ENCODE data around the gene NPEPL1. TPM values are rescaled to one million over a fixed set of nuclear protein-coding genes. Genes with fewer than 3 reads are reported as not detected.

The NPEPL1 gene
- total RNA-seq, 1 experiment from 2014 or later, result 71.6 TPM

- DNase-seq (ENCODE audit: low read depth), result no peak
- in situ Hi-C loops (cut with HindIII; ENCODE audit: low pct_unique_long_range_greater_than_20kb, low sequenced_read_pairs), result no loop called here
Observed at GRCh38 chr20:58673119-58673518, 19.5 kb upstream of the NPEPL1 start.

DNA sequence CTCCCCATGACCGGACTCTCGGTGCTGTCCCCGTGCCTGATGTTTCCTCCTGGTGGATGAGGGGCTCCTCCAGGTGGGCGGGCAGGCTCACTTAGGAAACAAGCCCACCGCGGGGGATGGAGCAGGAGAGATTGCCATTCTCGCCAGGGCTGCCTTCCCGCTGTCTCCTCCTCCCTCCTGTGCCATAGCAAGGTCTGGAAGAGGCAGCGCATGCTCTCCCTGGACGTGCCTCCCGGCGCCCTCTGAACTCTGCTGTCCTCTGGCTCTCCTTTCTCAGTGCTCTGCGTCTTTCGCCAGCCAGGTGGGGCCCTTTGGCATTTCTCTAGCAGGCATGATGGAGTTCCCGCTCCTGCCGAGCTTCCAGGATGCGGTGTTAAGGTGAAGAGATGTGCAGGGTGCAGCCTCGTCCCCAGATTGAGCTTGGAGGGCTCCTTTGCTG lies 17.4 kb upstream of the NPEPL1 start:
- no peak for DNase-seq (ENCODE audit: low read depth)
- in situ Hi-C loops (cut with HindIII; ENCODE audit: low pct_unique_long_range_greater_than_20kb, low sequenced_read_pairs), result no loop called here

GRCh38 chr20:58675641-58676040 lies 17.0 kb upstream of the NPEPL1 start:
- in situ Hi-C loops (cut with HindIII; ENCODE audit: low pct_unique_long_range_greater_than_20kb, low sequenced_read_pairs), result no loop called here
- no peak for DNase-seq (ENCODE audit: low read depth)

DNA sequence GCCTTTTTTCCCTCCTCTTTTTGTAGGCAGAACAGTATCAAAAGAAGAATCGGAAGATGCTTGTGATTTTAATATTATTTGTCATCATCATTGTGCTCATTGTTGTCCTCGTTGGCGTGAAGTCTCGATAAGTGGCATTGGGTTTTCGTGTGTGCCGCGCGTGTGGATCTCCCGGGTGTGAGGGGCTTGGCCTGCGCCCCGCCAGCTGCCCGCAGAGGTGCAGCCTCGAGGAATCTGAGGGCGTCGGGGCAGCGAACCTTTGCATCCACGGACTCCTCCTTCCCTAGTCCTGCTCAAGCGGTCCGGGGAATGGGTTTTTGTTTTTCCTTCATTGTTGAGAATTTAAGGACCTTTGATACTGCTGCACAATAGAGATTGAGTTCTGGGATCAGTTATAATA lies 16.4 kb upstream of the NPEPL1 start:
- in situ Hi-C loops (cut with HindIII; ENCODE audit: low pct_unique_long_range_greater_than_20kb, low sequenced_read_pairs), result no loop called here
- DNase-seq (ENCODE audit: low read depth), result no peak

DNA sequence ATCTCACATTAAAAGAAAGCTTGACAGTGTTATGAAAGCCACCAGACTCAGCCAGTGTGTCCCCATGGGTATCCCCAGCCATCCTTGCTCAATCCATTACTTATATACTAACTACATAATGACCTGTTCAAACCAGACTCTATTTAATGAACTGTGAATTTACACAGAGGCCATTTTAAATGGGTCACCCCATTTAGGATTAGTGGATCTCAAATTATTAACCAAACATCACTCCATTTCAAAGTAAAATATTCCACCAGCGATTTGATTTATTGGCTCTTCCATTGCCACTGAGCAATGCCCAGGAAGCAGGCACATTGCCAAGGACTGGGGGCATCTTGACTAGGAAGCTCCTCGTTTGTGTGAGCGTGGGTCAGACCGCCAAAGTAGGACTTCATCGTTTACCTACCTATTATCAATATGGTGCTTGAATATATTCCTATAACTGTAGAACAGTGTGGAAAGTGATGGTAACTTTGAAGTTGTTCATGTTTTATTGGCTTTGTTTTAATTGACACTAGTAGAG lies 15.5 kb upstream of the NPEPL1 start:
- DNase-seq (ENCODE audit: low read depth), result peak; percentile 30
- in situ Hi-C loops (cut with HindIII; ENCODE audit: low pct_unique_long_range_greater_than_20kb, low sequenced_read_pairs), result no loop called here

DNA sequence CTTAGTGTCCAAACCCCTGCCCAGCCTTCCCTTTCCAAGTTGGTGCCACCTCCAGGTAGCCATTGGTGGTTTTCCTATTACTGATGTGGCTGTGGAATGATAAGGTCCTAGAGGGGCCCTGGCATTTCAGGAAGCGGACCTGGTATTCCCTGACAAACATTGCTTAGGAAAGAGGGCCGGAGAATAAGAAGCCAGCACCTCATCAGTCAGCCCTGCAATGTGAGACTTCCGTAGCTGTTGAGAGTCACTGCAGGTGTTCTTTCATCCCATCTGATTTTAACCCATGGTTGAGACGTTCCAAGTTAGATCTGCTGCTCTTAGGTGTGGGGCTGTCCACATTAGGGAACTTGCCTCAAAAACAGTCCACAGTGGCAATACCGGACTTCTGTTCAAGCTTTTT lies 14.8 kb upstream of the NPEPL1 start:
- in situ Hi-C loops (cut with HindIII; ENCODE audit: low pct_unique_long_range_greater_than_20kb, low sequenced_read_pairs), result no loop called here
- DNase-seq (ENCODE audit: low read depth), result no peak

DNA sequence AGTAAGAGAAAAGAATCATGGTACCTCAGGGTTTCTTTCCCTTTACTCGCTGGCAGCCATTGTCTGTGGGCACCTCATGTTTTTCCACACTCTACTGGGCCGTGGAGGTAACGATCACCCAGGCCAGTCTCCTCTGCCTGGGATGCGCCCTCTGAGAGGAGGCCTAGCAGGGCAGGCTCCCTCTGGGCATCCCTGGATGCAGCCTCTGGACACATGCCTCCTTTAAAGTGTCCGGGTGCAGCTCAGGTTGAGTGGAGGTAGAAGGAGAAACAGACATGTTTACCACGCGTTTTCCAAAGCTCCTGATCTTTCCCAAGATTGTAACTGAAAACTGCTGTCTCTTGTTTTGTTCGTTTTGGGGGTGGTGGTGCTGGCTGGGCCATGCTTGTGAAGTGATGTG lies 13.8 kb upstream of the NPEPL1 start:
- in situ Hi-C loops (cut with HindIII; ENCODE audit: low pct_unique_long_range_greater_than_20kb, low sequenced_read_pairs), result no loop called here
- no peak for DNase-seq (ENCODE audit: low read depth)

GRCh38 chr20:58682656-58683531 lies 9.7 kb upstream of the NPEPL1 start:
- in situ Hi-C loops (cut with HindIII; ENCODE audit: low pct_unique_long_range_greater_than_20kb, low sequenced_read_pairs), result no loop called here
- no peak for DNase-seq (ENCODE audit: low read depth)

GRCh38 chr20:58684291-58684690 lies 8.3 kb upstream of the NPEPL1 start:
- in situ Hi-C loops (cut with HindIII; ENCODE audit: low pct_unique_long_range_greater_than_20kb, low sequenced_read_pairs), result no loop called here
- no peak for DNase-seq (ENCODE audit: low read depth)

DNA sequence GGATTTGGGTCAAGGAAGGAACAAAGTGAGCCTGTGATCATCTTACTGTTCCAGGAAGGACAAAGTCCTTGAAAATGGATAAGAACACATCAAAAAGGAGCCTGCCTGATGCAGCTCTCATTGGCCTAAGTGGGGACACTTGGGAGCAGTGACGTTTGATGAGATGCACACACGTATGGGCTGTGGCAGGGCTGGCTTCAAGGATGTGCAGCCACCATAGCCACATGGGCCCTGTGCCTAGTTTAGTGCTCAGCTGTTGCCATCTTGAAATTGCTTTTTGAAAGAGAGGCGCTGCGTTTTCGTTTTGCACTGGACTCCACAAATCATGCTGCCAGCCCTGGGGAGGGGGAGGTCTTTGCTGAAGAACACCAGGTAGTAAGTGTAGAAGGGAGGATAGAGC lies 6.6 kb upstream of the NPEPL1 start:
- in situ Hi-C loops (cut with HindIII; ENCODE audit: low pct_unique_long_range_greater_than_20kb, low sequenced_read_pairs), result no loop called here

DNA sequence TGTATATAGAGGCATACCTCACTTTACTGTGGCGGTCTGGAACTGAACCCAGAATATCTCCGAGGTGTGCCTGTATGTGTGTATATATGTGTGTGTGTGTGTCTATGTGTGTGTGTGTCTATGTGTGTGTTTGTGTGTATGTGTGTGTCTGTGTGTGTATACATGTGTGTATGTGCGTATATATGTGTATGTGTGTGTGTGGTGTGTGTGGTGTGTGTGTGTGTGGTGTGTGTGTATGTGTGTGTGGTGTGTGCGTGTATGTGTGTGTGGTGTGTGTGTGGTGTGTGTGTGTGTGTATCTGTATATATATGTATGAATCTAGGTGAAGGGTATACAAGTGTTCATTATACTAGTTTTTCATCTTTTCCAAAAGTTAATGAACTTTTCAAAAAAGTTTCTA lies 4.2 kb upstream of the NPEPL1 start:
- DNase-seq (ENCODE audit: low read depth), result no peak
- in situ Hi-C loops (cut with HindIII; ENCODE audit: low pct_unique_long_range_greater_than_20kb, low sequenced_read_pairs), result no loop called here

More for the DNA sequence above, 6.6 kb upstream of the NPEPL1 start:
- no peak for DNase-seq (ENCODE audit: low read depth)

DNA sequence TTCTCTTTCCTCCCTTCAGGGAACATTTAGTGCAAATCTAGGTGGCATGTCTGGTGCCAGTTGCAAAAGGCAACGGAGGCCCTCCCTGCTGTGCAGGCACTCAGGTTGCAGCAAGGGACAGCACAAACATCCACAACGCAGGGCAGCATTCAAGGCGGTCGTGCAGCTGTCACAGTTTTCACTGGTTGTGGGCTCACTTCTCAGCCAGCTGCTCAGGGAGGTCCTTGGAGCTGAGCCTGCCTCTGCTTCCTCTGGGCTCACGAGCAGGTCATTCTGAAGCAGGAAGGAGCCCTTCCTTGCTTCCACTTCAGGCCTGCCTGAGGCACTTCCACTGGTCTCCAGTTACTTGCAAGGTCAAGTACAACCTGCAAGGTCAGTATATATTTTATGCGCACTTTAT lies 3.8 kb upstream of the NPEPL1 start:
- in situ Hi-C loops (cut with HindIII; ENCODE audit: low pct_unique_long_range_greater_than_20kb, low sequenced_read_pairs), result no loop called here

DNA sequence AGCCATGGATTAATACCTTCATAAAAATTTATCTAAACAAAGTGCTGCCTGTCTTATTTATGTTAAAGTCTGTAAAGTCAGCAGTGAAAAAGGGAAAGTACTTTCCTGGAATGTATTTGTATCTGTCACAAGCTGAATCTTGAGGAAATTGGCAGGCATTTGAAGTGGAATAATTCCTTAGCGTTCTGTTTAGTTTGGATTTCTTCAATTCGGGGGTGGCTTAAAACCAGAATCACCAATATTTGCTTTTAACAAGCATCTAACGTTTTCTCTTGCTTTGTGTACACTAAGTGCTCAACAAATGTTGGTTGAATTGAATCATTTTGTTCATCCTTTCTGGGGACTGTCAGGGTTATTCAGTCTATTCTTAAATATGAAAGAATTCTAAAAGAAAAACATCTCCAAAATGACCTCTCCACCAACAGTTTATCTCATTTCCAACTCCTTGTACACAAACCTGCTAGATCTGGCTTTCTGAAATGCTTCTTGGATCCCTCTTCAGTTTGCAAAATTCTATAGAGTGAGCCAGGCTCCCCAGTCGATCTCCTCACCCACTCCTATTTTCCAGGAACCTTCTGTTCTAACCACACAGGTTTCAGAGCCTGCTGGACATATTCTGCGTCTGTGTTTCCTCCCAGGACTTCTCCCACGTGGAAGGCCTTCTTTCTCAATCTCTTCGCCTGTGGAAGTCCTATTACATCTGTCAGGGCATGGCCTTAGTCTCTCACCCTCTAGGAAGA lies 2.0 kb upstream of the NPEPL1 start:
- in situ Hi-C loops (cut with HindIII; ENCODE audit: low pct_unique_long_range_greater_than_20kb, low sequenced_read_pairs), result no loop called here
- DNase-seq (ENCODE audit: low read depth), result no peak

More for the DNA sequence above, 3.8 kb upstream of the NPEPL1 start:
- DNase-seq (ENCODE audit: low read depth), result no peak

GRCh38 chr20:58691773-58692578 lies 624 bp upstream of the NPEPL1 start:
- in situ Hi-C loops (cut with HindIII; ENCODE audit: low pct_unique_long_range_greater_than_20kb, low sequenced_read_pairs), result no loop called here
- DNase-seq (ENCODE audit: low read depth), result no peak

GRCh38 chr20:58693226-58694006 lies 816 bp downstream of the NPEPL1 start:
- in situ Hi-C loops (cut with HindIII; ENCODE audit: low pct_unique_long_range_greater_than_20kb, low sequenced_read_pairs), result no loop called here
- peak; percentile 44 for DNase-seq (ENCODE audit: low read depth)

GRCh38 chr20:58694241-58695083 lies 1.9 kb downstream of the NPEPL1 start:
- in situ Hi-C loops (cut with HindIII; ENCODE audit: low pct_unique_long_range_greater_than_20kb, low sequenced_read_pairs), result no loop called here

More at GRCh38 chr20:58694241-58695083, 1.9 kb downstream of the NPEPL1 start:
- DNase-seq (ENCODE audit: low read depth), result no peak
